Neuronal stem cell (in vitro differentiated cells): ENCODE data around the gene GPR149.

Source experiments
- DNase-seq: peaks from one replicate; pipeline ENCODE4 v3.0.0-alpha.2; 2013; ENCODE audit warnings: low spot score
- H2AFZ ChIP-seq: one replicate; pipeline ENCODE4 v1.6.1; 2013; ENCODE audit warnings: mild to moderate bottlenecking, low read length, inconsistent platforms
- H2AK5ac ChIP-seq: 2 replicates; pipeline ENCODE4 v1.6.1; 2013; ENCODE audit warnings: low read depth, mild to moderate bottlenecking, inconsistent platforms, low read length, moderate library complexity, mixed read lengths
- H2BK120ac ChIP-seq: 2 replicates; pipeline ENCODE4 v1.6.1; 2013; ENCODE audit warnings: low read depth, mild to moderate bottlenecking, inconsistent platforms, low read length, moderate library complexity, mixed read lengths
- H2BK12ac ChIP-seq: one replicate; pipeline ENCODE4 v1.6.1; 2013; ENCODE audit warnings: low read length, inconsistent platforms
- H2BK15ac ChIP-seq: 2 replicates; pipeline ENCODE4 v1.6.1; 2013; ENCODE audit warnings: mild to moderate bottlenecking, low read length, inconsistent platforms, mixed read lengths
- H2BK5ac ChIP-seq: one replicate; pipeline ENCODE4 v1.6.1; 2013; ENCODE audit warnings: inconsistent platforms, mild to moderate bottlenecking, low read length, moderate library complexity
- H3K14ac ChIP-seq: one replicate; pipeline ENCODE4 v1.6.1; 2013; ENCODE audit warnings: low read length, inconsistent platforms
- H3K18ac ChIP-seq: 2 replicates; pipeline ENCODE4 v1.6.1; 2013; ENCODE audit warnings: low read length, inconsistent platforms
- H3K23ac ChIP-seq: 2 replicates; pipeline ENCODE4 v1.6.1; 2013; ENCODE audit warnings: low read depth, mild to moderate bottlenecking, mixed read lengths, low read length, inconsistent platforms; ENCODE audit not compliant: poor library complexity
- H3K27ac ChIP-seq: replicated peaks from 3 replicates; pipeline ENCODE4 v1.5.1; 2013; ENCODE audit warnings: low read length, inconsistent platforms
- H3K27me3 ChIP-seq, 3 experiments: 2 replicates each; pipeline ENCODE4 v1.6.1; 2013; ENCODE audit warnings: low read length in 3 of 3, mild to moderate bottlenecking in 2 of 3, inconsistent platforms in 1 of 3, low read depth in 1 of 3, mixed read lengths in 1 of 3, moderate library complexity in 1 of 3; ENCODE audit not compliant: control insufficient read depth in 3 of 3, insufficient read depth in 3 of 3
- H3K36me3 ChIP-seq, 2 donors: replicated peaks in 1 of 2; 2 replicates each; pipeline ENCODE4 v1.6.1; 2013; ENCODE audit warnings: low read length in 2 of 2; ENCODE audit not compliant: control insufficient read depth in 2 of 2, insufficient read depth in 2 of 2
- H3K4ac ChIP-seq: 2 replicates; pipeline ENCODE4 v1.6.1; 2013; ENCODE audit warnings: inconsistent platforms, mild to moderate bottlenecking, low read length, moderate library complexity
- H3K4me1 ChIP-seq, 2 donors: 1 replicate in 1 of 2; 2 replicates in 1 of 2; pipeline ENCODE4 v1.6.1; 2013; ENCODE audit warnings: low read length in 2 of 2, low read depth in 1 of 2; ENCODE audit not compliant: control insufficient read depth in 2 of 2, insufficient read depth in 1 of 2
- H3K4me2 ChIP-seq: one replicate; pipeline ENCODE4 v1.6.1; 2013; ENCODE audit warnings: mild to moderate bottlenecking, low read length, inconsistent platforms; ENCODE audit not compliant: insufficient read depth, poor library complexity, severe bottlenecking
- H3K4me3 ChIP-seq, 2 donors: 2 replicates each; pipeline ENCODE4 v1.5.1; 2013; ENCODE audit warnings: low read length in 2 of 2, mild to moderate bottlenecking in 2 of 2, inconsistent platforms in 1 of 2, moderate library complexity in 1 of 2
- H3K79me1 ChIP-seq: one replicate; pipeline ENCODE4 v1.6.1; 2013; ENCODE audit warnings: low read depth, mild to moderate bottlenecking, inconsistent platforms, low read length, moderate library complexity
- H3K9ac ChIP-seq: one replicate; pipeline ENCODE4 v1.6.1; 2013; ENCODE audit warnings: mild to moderate bottlenecking, low read depth, low read length, inconsistent platforms; ENCODE audit not compliant: poor library complexity
- H3K9me3 ChIP-seq, 2 donors: replicated peaks in 1 of 2; 2 replicates each; pipeline versions ENCODE3 to v1.6.1; 2013; ENCODE audit warnings: low read length in 2 of 2, mild to moderate bottlenecking in 2 of 2, inconsistent platforms in 1 of 2, low read depth in 1 of 2, mixed read lengths in 1 of 2, moderate library complexity in 1 of 2; ENCODE audit not compliant: control insufficient read depth in 2 of 2, insufficient read depth in 1 of 2
- H4K8ac ChIP-seq: one replicate; pipeline ENCODE4 v1.6.1; 2013; ENCODE audit warnings: low read depth, mild to moderate bottlenecking, inconsistent platforms, low read length, moderate library complexity
- H4K91ac ChIP-seq: one replicate; pipeline ENCODE4 v1.6.1; 2013; ENCODE audit warnings: low read length, low read depth, mild to moderate bottlenecking, inconsistent platforms; ENCODE audit not compliant: poor library complexity
- WGBS, 2 donors: extraction: QIAGEN DNeasy Blood & Tissue Kit; methylation state at CpG; one replicate each; pipeline ENCODE4 v1.1.7; 2013; ENCODE audit warnings: missing lambda C conversion rate in 2 of 2, mixed read lengths in 1 of 2; ENCODE audit not compliant: insufficient read length in 2 of 2, insufficient replicate concordance in 1 of 2; ENCODE audit errors: extremely low coverage in 2 of 2; 5-methylcytosine and 5-hydroxymethylcytosine counted together

GPR149 gene

DNA sequence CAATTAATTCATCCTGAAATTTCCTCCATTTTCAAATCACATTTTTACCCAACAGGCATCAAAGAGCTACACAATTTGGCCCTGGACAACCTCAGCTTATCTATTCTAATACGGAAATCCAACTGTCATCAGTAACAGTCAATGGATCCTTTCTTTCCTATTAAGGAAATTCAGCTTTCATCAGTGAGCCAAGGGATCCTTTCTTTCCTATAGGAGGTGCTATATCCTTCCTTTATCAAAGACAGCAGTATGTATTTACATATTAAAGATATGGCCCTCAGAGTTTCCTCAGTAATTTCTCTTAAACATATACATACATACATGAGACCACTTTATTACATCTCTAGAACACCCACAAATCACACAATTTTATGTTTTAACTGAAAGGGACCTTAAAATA, 115.8 kb downstream of the GPR149 start:
- H3K18ac ChIP-seq: no peak overlapping the region
- DNase-seq: no peak
- H3K27me3 ChIP-seq: no peaks in the 10 kb centered on the region
- no peaks in the 10 kb centered on the region for H3K4me1 ChIP-seq
- H3K4ac ChIP-seq: no peak overlapping the region
- no peak overlapping the region for H4K8ac ChIP-seq
- H3K9me3 ChIP-seq: peaks cover 0 to 4% of the 10 kb centered on the region in 2 donors
- no peak overlapping the region for H3K9ac ChIP-seq
- no peak overlapping the region for H4K91ac ChIP-seq
- no peak overlapping the region for H3K4me3 ChIP-seq
- no peak overlapping the region for H2BK120ac ChIP-seq
- no peak overlapping the region for H2AFZ ChIP-seq
- H3K79me1 ChIP-seq: no peaks in the 10 kb centered on the region
- no peak overlapping the region for H3K23ac ChIP-seq
- H2BK12ac ChIP-seq: no peak overlapping the region
- no peak overlapping the region for H3K4me2 ChIP-seq
- no peak overlapping the region for H2BK5ac ChIP-seq
- WGBS, 2 donors: no CpG with 5 or more reads among the region's 1 CpG
- H3K14ac ChIP-seq: no peak overlapping the region
- H3K27ac ChIP-seq: no peak overlapping the region
- H2BK15ac ChIP-seq: no peak overlapping the region
- H3K36me3 ChIP-seq: peaks cover 5 to 97% of the 10 kb centered on the region in 2 donors
- H2AK5ac ChIP-seq: no peak overlapping the region

DNA sequence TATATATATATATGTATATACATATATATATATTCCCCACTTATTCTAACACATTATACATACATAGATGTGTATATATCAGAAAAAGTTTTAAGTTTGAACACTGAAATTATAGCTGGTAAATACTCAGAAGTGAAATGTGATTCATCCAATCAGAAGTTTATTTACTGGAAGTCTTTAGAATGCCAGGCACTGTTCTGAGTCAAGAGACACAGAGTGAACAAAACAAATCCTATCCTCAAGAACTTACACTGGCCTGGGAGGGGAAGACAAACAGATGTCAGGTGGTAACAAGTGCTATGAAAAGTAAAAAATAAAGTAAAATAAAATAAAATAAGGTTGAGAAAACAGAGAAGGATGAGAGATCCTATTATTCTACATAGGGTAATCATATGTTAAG, 119.2 kb downstream of the GPR149 start:
- Histone ChIP-seq H3K14ac (no peak overlapping the region), H2BK15ac (no peak overlapping the region), H3K36me3 (peaks cover 8 to 97% of the 10 kb centered on the region in 2 donors), H3K23ac (no peak overlapping the region), H4K8ac (no peak overlapping the region), H2BK12ac (no peak overlapping the region), H2AFZ (no peak overlapping the region), H3K27me3 (no peaks in the 10 kb centered on the region), H3K4me3 (no peak overlapping the region), H3K4ac (no peak overlapping the region), H3K27ac (no peak overlapping the region), H3K79me1 (no peaks in the 10 kb centered on the region), H2BK5ac (no peak overlapping the region), H3K9me3 (no peaks in the 10 kb centered on the region), H3K4me1 (no peaks in the 10 kb centered on the region), H2BK120ac (no peak overlapping the region), H3K9ac (no peak overlapping the region), H3K18ac (no peak overlapping the region), H4K91ac (no peak overlapping the region), H3K4me2 (no peak overlapping the region), H2AK5ac (no peak overlapping the region)
- no peak for DNase-seq

DNA sequence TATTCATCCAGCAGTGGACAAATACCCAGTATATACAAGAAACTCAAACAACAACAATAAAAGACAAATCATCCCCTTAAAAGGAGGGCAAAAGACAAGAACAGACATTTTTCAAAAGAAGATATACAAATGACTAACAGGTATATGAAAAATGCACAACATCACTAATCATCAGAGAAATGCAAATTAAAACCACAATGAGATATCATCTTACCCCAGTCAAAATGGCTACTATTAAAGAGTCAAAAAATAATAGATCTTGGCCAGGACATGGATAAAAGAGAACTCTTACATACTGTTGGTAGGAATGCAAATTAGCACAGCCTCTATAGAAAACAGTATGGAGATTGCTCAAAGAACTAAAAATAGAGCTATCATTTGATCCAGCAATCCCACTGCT, 122.6 kb downstream of the GPR149 start:
- Histone ChIP-seq H3K23ac (no peak overlapping the region), H2AFZ (no peak overlapping the region), H3K4ac (no peak overlapping the region), H3K27ac (no peak overlapping the region), H2BK15ac (no peak overlapping the region), H3K79me1 (peaks cover 2% of the 10 kb centered on the region), H3K18ac (no peak overlapping the region), H3K4me2 (no peak overlapping the region), H3K14ac (no peak overlapping the region), H2BK12ac (no peak overlapping the region), H2BK120ac (no peak overlapping the region), H2AK5ac (no peak overlapping the region), H2BK5ac (no peak overlapping the region), H3K27me3 (no peaks in the 10 kb centered on the region), H4K8ac (no peak overlapping the region), H3K9me3 (no peaks in the 10 kb centered on the region), H3K4me1 (no peaks in the 10 kb centered on the region), H3K9ac (no peak overlapping the region), H3K36me3 (peaks cover 16 to 98% of the 10 kb centered on the region in 2 donors), H4K91ac (no peak overlapping the region), H3K4me3 (no peak overlapping the region)
- no peak for DNase-seq

DNA sequence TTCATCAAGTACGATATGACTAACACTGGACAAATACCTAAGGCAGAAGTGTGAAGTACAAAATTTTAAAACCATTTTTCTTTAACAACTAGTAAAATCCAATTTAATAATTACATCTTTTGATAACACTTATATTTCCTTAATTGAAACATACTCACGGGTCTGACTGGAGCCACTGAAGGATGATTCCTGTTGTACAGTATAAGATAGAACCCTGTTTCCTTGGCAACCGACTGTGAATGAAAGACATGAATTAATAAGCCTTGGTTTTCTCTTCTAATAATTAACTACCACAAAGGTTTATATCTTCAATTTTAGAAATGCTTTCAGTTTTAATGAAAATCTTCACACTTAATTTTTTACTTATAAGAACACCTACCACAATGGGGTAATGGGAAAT, 125.1 kb downstream of the GPR149 start:
- no peak overlapping the region for H3K4me3 ChIP-seq

More for the DNA sequence above, 125.1 kb downstream of the GPR149 start:
- Histone ChIP-seq H3K27me3 (no peaks in the 10 kb centered on the region), H2AK5ac (no peak overlapping the region), H3K4me1 (no peaks in the 10 kb centered on the region), H2AFZ (no peak overlapping the region), H4K91ac (no peak overlapping the region), H3K27ac (no peak overlapping the region), H3K4me2 (no peak overlapping the region), H3K14ac (no peak overlapping the region), H2BK5ac (no peak overlapping the region), H4K8ac (no peak overlapping the region), H2BK15ac (no peak overlapping the region), H3K23ac (no peak overlapping the region), H2BK12ac (no peak overlapping the region), H3K36me3 (peaks cover 18 to 100% of the 10 kb centered on the region in 2 donors), H2BK120ac (no peak overlapping the region), H3K4ac (no peak overlapping the region), H3K9me3 (no peaks in the 10 kb centered on the region), H3K18ac (no peak overlapping the region), H3K79me1 (peaks cover 2% of the 10 kb centered on the region), H3K9ac (no peak overlapping the region)
- no peak for DNase-seq
- no CpG with 5 or more reads among the region's 3 CpGs for WGBS, 2 donors
